OCI-LY7 (cell line): ENCODE data around the gene MLF1. TPM values are rescaled to one million over a fixed set of nuclear protein-coding genes. Genes with fewer than 3 reads are reported as not detected.

Source experiments
- BruUV-seq: library from RNA; stranded (reverse); fragments of 400-500 nt; replicated peaks from 2 replicates; lab custom pipeline; 2021; lab: Mats Ljungman, UMichigan
- CTCF ChIA-PET: fragments of 300-600 bp; sonication (Branson Sonifier 250); formaldehyde crosslinking; loops from one replicate; lab custom pipeline; 2022; ENCODE audit warnings: antibody characterized with exemption; ENCODE audit not compliant: unreplicated experiment; lab: Charles Lee
- POLR2A ChIA-PET: fragments of 300-600 bp; sonication (Branson Sonifier 250); formaldehyde crosslinking; loops from one replicate; lab custom pipeline; 2022; ENCODE audit warnings: antibody characterized with exemption; lab: Charles Lee
- DNase-seq: peaks from one replicate; pipeline ENCODE4 v3.0.0-alpha.2; 2015; ENCODE audit warnings: low spot score
- H2AFZ ChIP-seq: fragments of 200-600 bp; sonication (generic), shearing (Covaris generic); 2 replicates; pipeline ENCODE4 v1.6.1; 2014; ENCODE audit warnings: mild to moderate bottlenecking, antibody characterized with exemption, low read length, moderate library complexity
- H3K27ac ChIP-seq: fragments of 200-600 bp; sonication (generic); 2 replicates; pipeline ENCODE4 v1.5.1; 2014; ENCODE audit warnings: mixed run types, low read depth, mild to moderate bottlenecking, moderate library complexity, low read length, inconsistent platforms; ENCODE audit not compliant: poor library complexity, severe bottlenecking
- H3K36me3 ChIP-seq: fragments of 200-600 bp; sonication (generic); 2 replicates; pipeline ENCODE4 v1.6.1; 2014; ENCODE audit warnings: mild to moderate bottlenecking, antibody characterized with exemption, low read length, moderate library complexity, mixed read lengths; ENCODE audit not compliant: insufficient read depth
- H3K4me1 ChIP-seq: fragments of 200-600 bp; sonication (generic); 2 replicates; pipeline ENCODE4 v1.5.1; 2014; ENCODE audit warnings: mild to moderate bottlenecking, low read length; ENCODE audit not compliant: insufficient read depth, poor library complexity, severe bottlenecking
- H3K4me2 ChIP-seq: fragments of 200-600 bp; sonication (generic); 2 replicates; pipeline ENCODE4 v1.6.1; 2014; ENCODE audit warnings: mild to moderate bottlenecking, low read length
- H3K4me3 ChIP-seq: fragments of 200-600 bp; sonication (generic); 2 replicates; pipeline ENCODE4 v1.5.1; 2014; ENCODE audit warnings: mild to moderate bottlenecking, low read depth, low read length; ENCODE audit not compliant: poor library complexity, severe bottlenecking
- H3K79me2 ChIP-seq: fragments of 200-600 bp; sonication (generic); 2 replicates; pipeline ENCODE4 v1.6.1; 2016; ENCODE audit warnings: low read depth, mild to moderate bottlenecking, low read length, moderate library complexity, mixed read lengths; ENCODE audit not compliant: insufficient read depth
- H3K9me2 ChIP-seq: fragments of 200-600 bp; sonication (generic); 2 replicates; pipeline ENCODE4 v1.6.1; 2016; ENCODE audit warnings: mild to moderate bottlenecking, low read length, mixed read lengths; ENCODE audit not compliant: insufficient read depth
- H3K9me3 ChIP-seq: fragments of 200-600 bp; sonication (generic); 2 replicates; pipeline ENCODE4 v1.6.1; 2014; ENCODE audit warnings: mild to moderate bottlenecking, mixed run types, low read length, mixed read lengths
- H4K20me1 ChIP-seq: fragments of 200-600 bp; sonication (generic); 2 replicates; pipeline ENCODE4 v1.6.1; 2014; ENCODE audit warnings: mild to moderate bottlenecking, antibody characterized with exemption, low read length, moderate library complexity, mixed read lengths; ENCODE audit not compliant: insufficient read depth
- EZH2phosphoT487 ChIP-seq: fragments of 200-600 bp; sonication (generic); IDR thresholded peaks from 2 replicates; pipeline ENCODE4 v1.6.1; 2018; ENCODE audit warnings: low read depth, borderline replicate concordance, mild to moderate bottlenecking, mixed run types, antibody characterized with exemption, low read length, moderate library complexity, mixed read lengths
- intact Hi-C: fragments of 100-400 bp; cut with micrococcal nuclease; formaldehyde crosslinking; loops from one replicate; pipeline ENCODE4 v1.10.0; 2022; ENCODE audit not compliant: unreplicated experiment
- small RNA-seq: library from RNA; depleted of rRNA; stranded (forward); fragments of <200 nt; gene quantifications from one replicate; pipeline ENCODE3, GENCODE V24; 2014
- total RNA-seq, 2 experiments: library from RNA; depleted of rRNA in 1 of 2; stranded (reverse); fragments of >200 nt in 1 of 2; shearing (Covaris generic) in 1 of 2; gene quantifications; 2 replicates each; pipeline ENCODE4 v1.2.3, GENCODE V29; 2014 to 2022
- TF ChIP-seq, protein P1 (sequence below): fragments of 200-600 bp; sonication (generic); conservative IDR thresholded peaks from 2 replicates; pipeline ENCODE4 v1.5.1; 2014; ENCODE audit warnings: mild to moderate bottlenecking, antibody characterized with exemption, low read length, moderate library complexity, mixed read lengths

The MLF1 gene
- total RNA-seq, 2 experiments from 2014 or later = not detected

DNA sequence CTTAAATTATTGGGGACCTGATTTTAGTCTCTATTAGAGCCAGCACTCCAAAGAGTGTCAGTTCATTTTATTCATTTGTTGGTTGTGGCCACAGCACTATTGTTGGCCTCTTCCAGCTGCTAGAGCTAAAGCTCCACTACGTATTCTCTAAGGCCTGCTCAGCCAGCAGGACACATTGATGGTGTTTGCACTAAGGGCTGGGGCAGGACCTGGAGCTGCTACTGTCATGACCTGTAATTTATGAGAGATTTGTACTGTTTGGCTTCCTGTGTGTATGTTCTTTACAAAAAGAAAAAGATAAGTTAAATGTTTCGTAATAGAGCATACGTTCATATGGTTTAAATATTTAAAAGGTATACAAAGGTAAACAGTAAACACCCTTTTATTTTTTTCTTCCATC, 81.5 kb downstream of the MLF1 start:
- Histone ChIP-seq H3K27ac (no peak overlapping the region), H4K20me1 (no peaks in the 10 kb centered on the region), H3K9me2 (no peaks in the 10 kb centered on the region), H3K4me1 (no peaks in the 10 kb centered on the region), H3K4me2 (no peak overlapping the region), H3K79me2 (peaks cover 7% of the 10 kb centered on the region; the same call in 1 of the 2 replicates), H3K9me3 (no peaks in the 10 kb centered on the region), H2AFZ (no peak overlapping the region), H3K36me3 (peaks cover 90% of the 10 kb centered on the region), H3K4me3 (no peak overlapping the region)
- BruUV-seq = no TSS peak
- TF ChIP-seq, protein P1, sequence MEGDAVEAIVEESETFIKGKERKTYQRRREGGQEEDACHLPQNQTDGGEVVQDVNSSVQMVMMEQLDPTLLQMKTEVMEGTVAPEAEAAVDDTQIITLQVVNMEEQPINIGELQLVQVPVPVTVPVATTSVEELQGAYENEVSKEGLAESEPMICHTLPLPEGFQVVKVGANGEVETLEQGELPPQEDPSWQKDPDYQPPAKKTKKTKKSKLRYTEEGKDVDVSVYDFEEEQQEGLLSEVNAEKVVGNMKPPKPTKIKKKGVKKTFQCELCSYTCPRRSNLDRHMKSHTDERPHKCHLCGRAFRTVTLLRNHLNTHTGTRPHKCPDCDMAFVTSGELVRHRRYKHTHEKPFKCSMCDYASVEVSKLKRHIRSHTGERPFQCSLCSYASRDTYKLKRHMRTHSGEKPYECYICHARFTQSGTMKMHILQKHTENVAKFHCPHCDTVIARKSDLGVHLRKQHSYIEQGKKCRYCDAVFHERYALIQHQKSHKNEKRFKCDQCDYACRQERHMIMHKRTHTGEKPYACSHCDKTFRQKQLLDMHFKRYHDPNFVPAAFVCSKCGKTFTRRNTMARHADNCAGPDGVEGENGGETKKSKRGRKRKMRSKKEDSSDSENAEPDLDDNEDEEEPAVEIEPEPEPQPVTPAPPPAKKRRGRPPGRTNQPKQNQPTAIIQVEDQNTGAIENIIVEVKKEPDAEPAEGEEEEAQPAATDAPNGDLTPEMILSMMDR = no peak
- no peak for TF ChIP-seq EZH2phosphoT487
- CTCF ChIA-PET = no interaction called here
- DNase-seq = no peak
- POLR2A ChIA-PET = interaction anchor here (0.6 to 1.1 kb wide), 3 partner anchors 20 to 571 kb away, joined by 3 to 4 read pairs (median 3); partner anchors contain the start of gene LXN
- intact Hi-C loops = no loop called here

Small RNAs within 50 kb of the gene (small RNA-seq; reads per million reads assigned to genes)
- not detected for gene AC025033.1

Other genes with a start within 250 kb of the MLF1 start
- gene GFM1, start 73.3 kb downstream of the MLF1 start, total RNA-seq (2014; rRNA removed; shearing (Covaris generic)) = 29.4 and 36.5 TPM in 2 replicates
- gene GFM1, start 73.3 kb downstream of the MLF1 start, total RNA-seq (2022) = 40.4 and 53.7 TPM in 2 replicates
- gene LXN, start 101.5 kb downstream of the MLF1 start, total RNA-seq (2014; rRNA removed; shearing (Covaris generic)) = 9.0 and 10.9 TPM in 2 replicates
- gene LXN, start 101.5 kb downstream of the MLF1 start, total RNA-seq (2022) = 4.8 and 5.5 TPM in 2 replicates
- not detected in 2 replicates for gene RARRES1, start 161.3 kb downstream of the MLF1 start, total RNA-seq (2014; rRNA removed; shearing (Covaris generic))
- not detected in 2 replicates for gene RARRES1, start 161.3 kb downstream of the MLF1 start, total RNA-seq (2022)
- 19.8 and 26.0 TPM in 2 replicates for gene MFSD1, start 230.9 kb downstream of the MLF1 start, total RNA-seq (2014; rRNA removed; shearing (Covaris generic))
- 22.7 and 27.3 TPM in 2 replicates for gene MFSD1, start 230.9 kb downstream of the MLF1 start, total RNA-seq (2022)